Measurements from ENCODE around the gene FBXL12.
"Not testable (repeated sequence)": the region's sequence is repeated elsewhere in the genome, so short reads cannot be mapped to it uniquely, and the experiment has no call there.

Gene FBXL12

DNA sequence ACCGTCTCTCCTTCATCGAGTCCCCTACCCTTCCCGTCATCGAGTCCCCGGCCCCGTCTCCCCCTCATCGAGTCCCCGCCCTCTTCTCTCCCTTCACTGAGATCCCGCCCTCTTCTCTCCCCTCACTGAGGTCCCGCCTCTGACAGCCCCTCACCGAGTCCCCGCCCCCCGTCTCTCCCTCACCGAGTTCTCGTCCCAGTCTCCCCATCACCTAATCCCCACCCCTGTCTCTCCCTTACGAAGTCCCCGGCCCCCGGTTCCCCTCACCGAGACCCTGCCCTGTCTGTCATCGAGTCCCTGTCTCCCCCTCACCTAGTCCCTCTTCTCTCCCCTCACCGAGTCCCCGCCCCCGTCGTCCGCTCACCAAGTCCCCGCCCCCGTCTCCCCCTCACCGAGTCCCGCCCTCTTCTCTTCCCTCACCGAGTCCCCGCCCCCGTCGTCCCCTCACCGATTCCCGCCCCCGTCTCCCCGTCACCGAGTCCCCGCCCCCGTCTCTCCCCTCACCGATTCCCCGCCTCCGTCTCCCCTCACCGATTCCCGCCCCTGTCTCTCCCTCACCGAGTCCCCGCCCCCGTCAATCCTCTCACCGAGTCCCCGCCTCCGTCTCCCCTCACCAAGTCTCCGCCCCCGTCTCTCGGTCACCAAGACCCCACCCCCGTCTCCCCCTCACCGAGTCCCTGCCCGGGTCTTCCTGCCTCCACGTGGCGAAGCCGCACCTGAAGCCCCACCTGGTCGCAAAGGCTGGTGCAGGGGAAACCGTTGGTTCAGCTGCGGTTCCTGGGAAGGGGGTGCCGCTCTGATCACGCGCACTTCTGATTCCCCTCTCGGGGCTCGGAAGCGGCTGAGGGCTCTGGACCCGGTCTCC, 26.4 kb downstream of the FBXL12 start:
- Histone ChIP-seq H3K27me3 (ENCODE audit: control insufficient read depth, insufficient read depth, low read length, poor library complexity, severe bottlenecking) (peaks cover 6% of the 10 kb centered on the region), H3K9me3 (ENCODE audit: control insufficient read depth, low read length) (no peaks in the 10 kb centered on the region), H3K36me3 (ENCODE audit: control insufficient read depth, insufficient read depth, low read length) (no peaks in the 10 kb centered on the region), H3K4me3 (ENCODE audit: insufficient read depth, low read depth, low read length) (peak overlapping the region; percentile 67), H3K27ac (ENCODE audit: insufficient read depth, low read depth, low read length, poor library complexity, severe bottlenecking) (peak overlapping the region; percentile 77), H3K4me1 (ENCODE audit: control insufficient read depth, insufficient read depth, low read length) (no peaks in the 10 kb centered on the region)
- WGBS, 2 experiments: 0% methylated on average over 58 to 70 of the region's 70 CpGs

DNA sequence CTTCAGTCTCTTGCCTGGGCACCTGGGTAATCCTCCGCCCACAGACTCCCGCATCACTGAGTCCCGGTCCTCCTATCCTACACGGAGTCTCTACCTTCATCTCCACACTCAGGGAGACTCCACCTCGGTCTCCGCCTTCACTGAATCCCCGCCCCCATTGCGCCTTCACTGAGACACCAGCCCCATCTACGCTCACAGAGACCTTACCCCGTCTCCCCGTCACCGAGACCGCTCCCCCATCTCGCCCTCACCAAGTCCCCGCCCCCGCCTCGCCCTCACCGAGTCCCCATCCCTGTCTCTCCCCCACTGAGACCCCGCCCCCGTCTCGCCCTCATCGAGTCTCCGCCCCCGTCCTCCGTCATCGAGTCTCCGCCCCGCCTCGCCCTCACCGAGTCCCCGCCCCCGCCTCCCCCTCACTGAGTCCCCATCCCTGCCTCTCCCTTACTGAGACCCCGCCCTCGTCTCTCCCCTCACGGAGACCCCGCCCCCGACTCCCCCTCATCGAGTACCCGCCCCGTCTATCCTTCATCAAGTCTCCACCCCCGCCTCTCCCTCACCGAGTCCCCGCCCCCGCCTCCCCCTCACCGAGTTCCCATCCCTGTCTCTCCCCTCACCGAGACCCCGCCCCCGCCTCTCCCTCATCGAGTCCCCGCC, 27.2 kb downstream of the FBXL12 start:
- Histone ChIP-seq H3K27me3 (ENCODE audit: control insufficient read depth, insufficient read depth, low read length, poor library complexity, severe bottlenecking) (peaks cover 6% of the 10 kb centered on the region), H3K36me3 (ENCODE audit: control insufficient read depth, insufficient read depth, low read length) (no peaks in the 10 kb centered on the region), H3K4me3 (ENCODE audit: insufficient read depth, low read depth, low read length) (peak overlapping the region; percentile 67), H3K9me3 (ENCODE audit: control insufficient read depth, low read length) (no peaks in the 10 kb centered on the region), H3K4me1 (ENCODE audit: control insufficient read depth, insufficient read depth, low read length) (no peaks in the 10 kb centered on the region), H3K27ac (ENCODE audit: insufficient read depth, low read depth, low read length, poor library complexity, severe bottlenecking) (peak overlapping the region; percentile 21)
- 1 to 2% methylated on average over 26 to 47 of the region's 50 CpGs for WGBS, 2 experiments

DNA sequence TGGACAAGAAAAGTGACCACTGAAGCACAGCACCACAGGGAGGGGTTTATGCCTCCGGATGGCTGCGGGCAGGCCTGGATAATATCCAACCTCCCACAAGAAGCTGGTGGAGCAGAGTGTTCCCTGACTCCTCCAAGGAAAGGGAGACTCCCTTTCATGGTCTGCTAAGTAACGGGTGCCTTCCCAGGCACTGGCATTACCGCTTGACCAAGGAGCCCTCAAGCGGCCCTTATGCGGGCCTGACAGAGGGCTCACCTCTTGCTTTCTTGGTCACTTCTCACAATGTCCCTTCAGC, 27.9 kb downstream of the FBXL12 start:
- H3K4me1 ChIP-seq (ENCODE audit: control insufficient read depth, insufficient read depth, low read length); H3K9me3 ChIP-seq (ENCODE audit: control insufficient read depth, low read length); H3K4me3 ChIP-seq (ENCODE audit: insufficient read depth, low read depth, low read length); H3K36me3 ChIP-seq (ENCODE audit: control insufficient read depth, insufficient read depth, low read length); H3K27ac ChIP-seq (ENCODE audit: insufficient read depth, low read depth, low read length, poor library complexity, severe bottlenecking); H3K27me3 ChIP-seq (ENCODE audit: control insufficient read depth, insufficient read depth, low read length, poor library complexity, severe bottlenecking): not testable (repeated sequence)
- WGBS, 2 experiments: 89 to 95% methylated on average over 6 of the region's 6 CpGs

DNA sequence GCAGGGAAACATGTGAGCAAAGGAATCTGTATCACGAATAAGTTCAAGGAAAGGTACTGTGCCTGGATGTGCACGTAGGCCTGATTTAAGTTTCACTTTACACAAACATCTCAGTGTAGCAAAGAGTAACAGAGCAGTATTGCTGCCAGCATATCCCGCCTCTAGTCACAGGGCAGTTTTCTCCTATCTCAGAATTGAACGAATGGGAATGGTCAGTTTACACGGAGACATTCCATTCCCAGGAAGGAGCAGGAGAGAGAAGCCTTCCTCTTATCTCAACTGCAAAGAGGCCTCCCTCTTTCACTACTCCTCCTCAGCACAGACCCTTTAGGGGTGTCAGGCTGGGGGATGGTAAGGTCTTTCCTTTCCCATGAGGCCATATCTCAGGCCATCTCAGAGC, 29.3 kb downstream of the FBXL12 start:
- H3K27ac ChIP-seq (ENCODE audit: insufficient read depth, low read depth, low read length, poor library complexity, severe bottlenecking); H3K9me3 ChIP-seq (ENCODE audit: control insufficient read depth, low read length); H3K4me1 ChIP-seq (ENCODE audit: control insufficient read depth, insufficient read depth, low read length); H3K36me3 ChIP-seq (ENCODE audit: control insufficient read depth, insufficient read depth, low read length); H3K4me3 ChIP-seq (ENCODE audit: insufficient read depth, low read depth, low read length); H3K27me3 ChIP-seq (ENCODE audit: control insufficient read depth, insufficient read depth, low read length, poor library complexity, severe bottlenecking): not testable (repeated sequence)
- WGBS, 2 experiments: 73% methylated on average over 5 of the region's 5 CpGs

DNA sequence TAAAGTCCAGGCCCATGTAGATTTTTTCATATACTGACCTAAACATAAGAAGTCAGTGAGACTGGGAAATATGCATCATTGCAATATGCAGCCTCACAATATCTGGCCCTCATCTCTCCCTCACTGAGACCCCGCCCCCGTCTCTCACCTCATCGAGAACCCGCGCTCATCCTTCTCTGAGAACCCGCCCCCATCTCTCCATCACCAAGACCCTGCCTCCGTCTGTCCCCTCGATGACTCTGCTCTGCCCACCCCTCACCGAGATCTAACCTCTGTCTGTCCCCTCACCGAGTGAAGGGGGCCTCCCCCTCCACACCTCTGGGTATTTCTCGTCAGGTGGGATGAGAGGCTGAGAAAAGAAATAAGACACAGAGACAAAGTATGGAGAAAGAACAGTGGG, 29.8 kb downstream of the FBXL12 start:
- H3K4me3 ChIP-seq (ENCODE audit: insufficient read depth, low read depth, low read length): no peak overlapping the region
- no peak overlapping the region for H3K27ac ChIP-seq (ENCODE audit: insufficient read depth, low read depth, low read length, poor library complexity, severe bottlenecking)
- peaks cover 6% of the 10 kb centered on the region for H3K27me3 ChIP-seq (ENCODE audit: control insufficient read depth, insufficient read depth, low read length, poor library complexity, severe bottlenecking)
- H3K9me3 ChIP-seq (ENCODE audit: control insufficient read depth, low read length): no peaks in the 10 kb centered on the region
- WGBS, 2 experiments: 84 to 88% methylated on average over 11 of the region's 11 CpGs
- peaks cover 4% of the 10 kb centered on the region for H3K4me1 ChIP-seq (ENCODE audit: control insufficient read depth, insufficient read depth, low read length)
- H3K36me3 ChIP-seq (ENCODE audit: control insufficient read depth, insufficient read depth, low read length): no peaks in the 10 kb centered on the region

DNA sequence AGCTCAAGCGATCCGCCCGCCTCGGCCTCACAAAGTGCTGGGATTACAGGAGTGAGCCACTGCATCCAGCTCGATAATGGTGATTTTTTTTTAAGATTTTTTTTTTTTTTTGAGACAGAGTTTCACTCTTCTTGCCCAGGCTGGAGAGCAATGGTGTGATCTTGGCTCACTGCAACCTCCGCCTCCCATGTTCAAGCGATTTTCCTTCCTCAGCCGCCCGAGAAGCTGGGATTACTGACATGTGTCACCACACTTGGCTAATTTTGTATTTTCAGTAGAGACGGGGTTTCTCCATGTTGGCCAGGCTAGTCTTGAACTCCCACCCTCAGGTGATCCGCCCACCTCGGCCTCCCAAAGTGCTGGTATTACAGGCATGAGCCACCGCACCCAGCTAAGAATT, 30.3 kb downstream of the FBXL12 start:
- H3K27ac ChIP-seq (ENCODE audit: insufficient read depth, low read depth, low read length, poor library complexity, severe bottlenecking); H3K4me3 ChIP-seq (ENCODE audit: insufficient read depth, low read depth, low read length); H3K36me3 ChIP-seq (ENCODE audit: control insufficient read depth, insufficient read depth, low read length); H3K27me3 ChIP-seq (ENCODE audit: control insufficient read depth, insufficient read depth, low read length, poor library complexity, severe bottlenecking); H3K9me3 ChIP-seq (ENCODE audit: control insufficient read depth, low read length); H3K4me1 ChIP-seq (ENCODE audit: control insufficient read depth, insufficient read depth, low read length): not testable (repeated sequence)
- WGBS, 2 experiments: 93 to 94% methylated on average over 13 of the region's 13 CpGs

DNA sequence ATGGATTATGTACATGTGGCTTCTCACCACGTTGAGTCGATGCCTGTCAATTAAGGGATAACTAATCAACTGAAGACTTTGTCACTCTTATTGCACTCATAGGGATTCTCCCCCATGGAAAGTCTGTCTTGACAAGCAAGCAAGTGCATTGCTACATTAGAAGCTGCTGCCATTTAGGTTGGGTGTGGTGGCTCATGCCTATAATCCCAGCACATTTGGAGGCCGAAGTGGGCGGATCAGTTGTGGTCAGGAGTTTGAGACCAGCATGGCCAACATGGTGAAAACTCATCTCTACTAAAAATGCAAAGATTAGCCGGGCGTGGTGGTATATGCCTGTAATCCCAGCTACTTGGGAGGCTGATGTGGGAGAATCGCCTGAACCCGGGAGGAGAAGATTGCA, 32.1 kb downstream of the FBXL12 start:
- H3K4me1 ChIP-seq (ENCODE audit: control insufficient read depth, insufficient read depth, low read length): peaks cover 7% of the 10 kb centered on the region
- H3K4me3 ChIP-seq (ENCODE audit: insufficient read depth, low read depth, low read length): no peak overlapping the region
- no peaks in the 10 kb centered on the region for H3K36me3 ChIP-seq (ENCODE audit: control insufficient read depth, insufficient read depth, low read length)
- no peaks in the 10 kb centered on the region for H3K27me3 ChIP-seq (ENCODE audit: control insufficient read depth, insufficient read depth, low read length, poor library complexity, severe bottlenecking)
- WGBS, 2 experiments: 95% methylated on average over 8 of the region's 8 CpGs
- no peaks in the 10 kb centered on the region for H3K9me3 ChIP-seq (ENCODE audit: control insufficient read depth, low read length)
- H3K27ac ChIP-seq (ENCODE audit: insufficient read depth, low read depth, low read length, poor library complexity, severe bottlenecking): no peak overlapping the region

DNA sequence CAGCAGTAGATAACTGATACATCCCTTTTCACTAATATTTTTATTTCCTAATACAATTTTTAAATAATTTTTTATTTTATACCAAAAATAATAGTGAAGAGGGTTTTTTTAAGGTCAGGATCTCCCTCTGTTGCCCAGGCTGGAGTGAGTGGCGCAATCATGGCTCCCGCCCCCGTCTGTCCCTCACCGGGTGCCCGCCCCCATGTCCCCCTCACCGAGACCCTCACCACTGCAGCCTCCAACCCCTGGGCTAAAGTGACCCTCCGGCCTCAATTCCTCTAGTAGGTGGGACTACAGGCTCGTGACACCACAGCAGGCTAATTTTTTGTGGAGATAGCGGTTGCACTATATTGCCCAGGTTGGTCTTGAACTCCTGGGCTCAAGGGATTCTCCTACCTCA, 32.5 kb downstream of the FBXL12 start:
- H3K4me1 ChIP-seq (ENCODE audit: control insufficient read depth, insufficient read depth, low read length): peaks cover 7% of the 10 kb centered on the region
- H3K36me3 ChIP-seq (ENCODE audit: control insufficient read depth, insufficient read depth, low read length): no peaks in the 10 kb centered on the region
- H3K9me3 ChIP-seq (ENCODE audit: control insufficient read depth, low read length): no peaks in the 10 kb centered on the region
- no peaks in the 10 kb centered on the region for H3K27me3 ChIP-seq (ENCODE audit: control insufficient read depth, insufficient read depth, low read length, poor library complexity, severe bottlenecking)
- peak overlapping the region; percentile 77 for H3K4me3 ChIP-seq (ENCODE audit: insufficient read depth, low read depth, low read length)
- H3K27ac ChIP-seq (ENCODE audit: insufficient read depth, low read depth, low read length, poor library complexity, severe bottlenecking): no peak overlapping the region
- WGBS, 2 experiments: 63% methylated on average over 9 of the region's 9 CpGs

DNA sequence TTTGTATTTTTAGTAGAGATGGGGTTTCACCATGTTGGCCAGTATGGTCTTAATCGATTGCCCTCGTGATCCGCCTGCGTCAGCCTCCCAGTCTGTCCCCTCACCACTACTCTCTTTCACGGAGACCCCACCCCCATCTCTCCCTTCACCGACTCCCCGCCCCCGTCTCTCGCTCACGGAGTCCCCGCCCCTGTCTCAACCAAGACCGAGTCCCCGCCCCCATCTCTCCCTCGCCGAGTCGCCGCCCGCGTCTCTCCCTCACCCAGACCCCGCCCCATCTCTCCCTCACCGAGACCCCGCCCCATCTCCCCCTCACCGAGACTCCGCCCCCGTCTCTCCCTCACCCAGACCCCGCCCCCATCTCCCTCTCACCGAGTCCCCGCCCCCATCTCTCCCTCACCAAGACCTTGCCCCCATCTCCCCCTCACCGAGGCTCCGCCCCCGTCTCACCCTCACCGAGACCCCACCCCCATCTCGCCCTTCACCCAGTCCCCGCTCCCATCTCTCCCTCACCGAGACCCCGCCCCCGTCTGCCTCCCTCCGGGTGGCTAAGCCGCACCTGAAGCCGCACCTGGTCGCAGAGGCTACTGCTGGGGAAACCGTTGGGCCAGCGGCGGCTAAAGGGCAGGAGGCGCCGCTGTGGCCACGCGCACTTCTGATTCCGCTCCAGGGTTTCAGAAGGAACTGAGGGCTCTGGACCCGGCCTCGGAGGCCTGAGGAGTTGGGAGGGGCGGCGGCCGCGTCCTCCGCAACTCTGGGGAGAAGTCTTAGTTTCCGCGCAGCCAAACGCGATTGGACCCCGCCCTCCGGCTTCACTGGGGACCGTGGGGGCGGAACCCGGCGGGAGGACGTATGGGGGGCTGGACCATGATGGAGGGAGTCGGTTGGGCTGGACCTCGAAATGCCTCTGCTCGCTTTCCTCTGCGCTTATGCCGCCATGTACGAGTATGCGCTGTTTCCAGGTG, 33.2 kb downstream of the FBXL12 start:
- WGBS, 2 experiments: 1% methylated on average over 55 to 70 of the region's 74 CpGs
- Histone ChIP-seq H3K4me3 (ENCODE audit: insufficient read depth, low read depth, low read length) (peak overlapping the region; percentile 77), H3K27me3 (ENCODE audit: control insufficient read depth, insufficient read depth, low read length, poor library complexity, severe bottlenecking) (no peaks in the 10 kb centered on the region), H3K4me1 (ENCODE audit: control insufficient read depth, insufficient read depth, low read length) (peaks cover 7% of the 10 kb centered on the region), H3K36me3 (ENCODE audit: control insufficient read depth, insufficient read depth, low read length) (no peaks in the 10 kb centered on the region), H3K9me3 (ENCODE audit: control insufficient read depth, low read length) (no peaks in the 10 kb centered on the region), H3K27ac (ENCODE audit: insufficient read depth, low read depth, low read length, poor library complexity, severe bottlenecking) (peak overlapping the region; percentile 87)

DNA sequence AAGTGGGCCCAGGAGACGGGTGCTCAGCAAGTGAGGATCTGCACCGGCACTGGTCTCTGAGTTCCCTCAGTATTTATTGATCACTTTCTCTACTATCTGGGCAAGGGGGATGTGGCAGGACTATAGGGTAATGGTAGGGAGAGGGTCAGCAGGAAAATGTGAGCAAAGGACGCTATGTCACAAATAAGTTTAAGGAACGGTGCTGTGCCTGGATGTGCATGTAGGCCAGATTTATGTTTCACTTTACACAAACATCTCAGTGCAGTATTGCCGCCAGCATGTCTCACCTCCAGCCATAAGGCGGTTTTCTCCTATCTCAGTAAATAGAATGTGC, 34.7 kb downstream of the FBXL12 start:
- not testable (repeated sequence) for H3K27me3 ChIP-seq (ENCODE audit: control insufficient read depth, insufficient read depth, low read length, poor library complexity, severe bottlenecking); H3K9me3 ChIP-seq (ENCODE audit: control insufficient read depth, low read length); H3K4me3 ChIP-seq (ENCODE audit: insufficient read depth, low read depth, low read length); H3K36me3 ChIP-seq (ENCODE audit: control insufficient read depth, insufficient read depth, low read length); H3K4me1 ChIP-seq (ENCODE audit: control insufficient read depth, insufficient read depth, low read length)
- WGBS, 2 experiments: 95 to 96% methylated on average over 6 of the region's 6 CpGs
- H3K27ac ChIP-seq (ENCODE audit: insufficient read depth, low read depth, low read length, poor library complexity, severe bottlenecking): peak overlapping the region; percentile 36

Measured in ectodermal cell (in vitro differentiated cells).